Stimulated activated CD4-positive, alpha-beta T cell treated with anti-CD3 and anti-CD28 coated beads, Interleukin-1b, Interleukin-23, amount 100 ng/mL, for 48 hours (primary cell): ENCODE data around the gene CFAP74.
"Not testable (repeated sequence)": the region's sequence is repeated elsewhere in the genome, so short reads cannot be mapped to it uniquely, and the experiment has no call there.

Experiments
- DNase-seq: peaks from one replicate; pipeline ENCODE4 v3.0.0-alpha.2; 2020

The CFAP74 gene

DNA sequence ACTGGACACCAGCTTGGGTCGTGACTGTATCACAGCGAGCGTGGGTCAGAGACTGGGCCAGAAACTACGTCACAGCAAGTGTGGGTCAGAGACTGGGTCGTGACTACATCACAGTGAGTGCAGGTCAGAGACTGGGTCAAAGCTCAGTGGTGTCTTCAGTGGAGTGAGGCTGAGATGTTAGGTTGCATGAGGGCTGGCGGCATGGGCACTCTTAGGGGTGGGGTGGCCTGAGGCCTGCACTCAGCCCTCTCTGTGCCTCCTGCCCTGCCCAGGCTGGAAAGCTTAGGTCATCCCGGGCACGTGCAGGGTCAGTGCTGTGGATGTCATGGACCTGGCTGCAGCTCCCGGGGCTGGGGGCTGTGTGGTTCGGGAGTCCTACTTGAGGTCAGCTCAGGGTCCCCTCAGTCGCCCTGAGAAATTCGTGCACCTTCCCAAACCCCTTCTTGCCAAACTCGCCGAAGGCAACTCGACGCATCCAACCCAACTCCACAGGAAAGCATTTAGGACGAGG, 19.0 kb downstream of the CFAP74 start:
- DNase-seq: no peak

DNA sequence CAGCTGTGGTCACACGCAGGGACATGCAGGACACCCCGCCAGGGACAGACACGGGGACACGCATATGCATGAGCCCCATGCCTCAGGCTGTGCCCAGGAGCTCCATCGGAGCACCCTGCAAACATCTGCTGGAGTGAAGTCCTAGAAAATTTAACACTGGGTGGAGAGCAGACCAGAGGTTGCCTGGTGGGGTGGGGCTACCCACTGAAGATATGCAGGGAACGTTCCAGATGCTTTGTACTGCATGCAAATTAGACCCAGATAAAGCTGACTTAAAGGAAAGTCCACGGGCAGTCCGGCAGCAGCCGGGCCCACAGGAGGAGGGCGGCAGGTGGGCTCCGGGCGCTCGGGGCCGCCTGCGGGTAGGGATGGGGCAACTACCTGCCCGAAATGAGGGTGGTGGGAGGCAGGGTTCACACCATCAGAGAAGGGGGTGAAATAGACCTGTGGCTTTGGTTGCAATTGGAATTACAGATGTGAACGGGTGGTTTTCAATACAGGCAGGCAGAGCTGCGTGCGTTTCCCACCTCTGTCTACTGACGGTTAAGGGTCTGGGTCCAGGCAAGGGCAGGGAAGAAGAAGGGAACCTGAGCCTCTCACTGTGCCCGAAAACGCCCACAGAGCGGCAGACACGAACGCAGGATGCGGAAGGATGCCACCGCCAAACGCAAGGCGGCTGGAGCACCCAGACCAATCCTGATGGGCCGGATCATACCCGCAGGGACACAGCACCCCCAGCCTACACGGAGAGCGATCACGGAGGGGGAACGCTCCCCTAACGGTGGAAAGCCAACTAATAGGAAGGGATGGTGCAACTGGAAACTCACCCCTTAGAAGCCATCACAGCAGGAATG, 21.0 kb downstream of the CFAP74 start:
- no peak for DNase-seq

DNA sequence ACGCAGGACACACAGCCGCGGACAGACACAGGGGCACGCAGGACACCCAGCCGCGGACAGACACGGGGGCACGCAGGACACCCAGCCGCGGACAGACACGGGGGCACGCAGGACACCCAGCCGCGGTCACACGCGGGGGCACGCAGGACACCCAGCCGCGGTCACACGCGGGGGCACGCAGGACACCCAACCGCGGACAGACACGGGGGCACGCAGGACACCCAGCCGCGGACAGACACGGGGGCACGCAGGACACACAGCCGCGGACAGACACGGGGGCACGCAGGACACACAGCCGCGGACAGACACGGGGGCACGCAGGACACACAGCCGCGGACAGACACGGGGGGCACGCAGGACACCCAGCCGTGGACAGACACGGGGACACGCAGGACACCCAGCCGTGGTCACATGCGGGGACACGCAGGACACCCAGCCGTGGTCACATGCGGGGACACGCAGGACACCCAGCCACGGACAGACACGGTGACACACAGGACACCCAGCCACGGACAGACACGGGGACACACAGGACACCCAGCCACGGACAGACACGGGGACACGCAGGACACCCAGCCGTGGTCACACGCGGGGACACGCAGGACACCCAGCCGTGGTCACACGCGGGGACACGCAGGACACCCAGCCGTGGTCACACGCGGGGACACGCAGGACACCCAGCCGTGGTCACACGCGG, 21.8 kb downstream of the CFAP74 start:
- DNase-seq: not testable (repeated sequence)

- DNase-seq: no peak
Observed at GRCh38 chr1:1981142-1981500, 22.5 kb downstream of the CFAP74 start.

DNA sequence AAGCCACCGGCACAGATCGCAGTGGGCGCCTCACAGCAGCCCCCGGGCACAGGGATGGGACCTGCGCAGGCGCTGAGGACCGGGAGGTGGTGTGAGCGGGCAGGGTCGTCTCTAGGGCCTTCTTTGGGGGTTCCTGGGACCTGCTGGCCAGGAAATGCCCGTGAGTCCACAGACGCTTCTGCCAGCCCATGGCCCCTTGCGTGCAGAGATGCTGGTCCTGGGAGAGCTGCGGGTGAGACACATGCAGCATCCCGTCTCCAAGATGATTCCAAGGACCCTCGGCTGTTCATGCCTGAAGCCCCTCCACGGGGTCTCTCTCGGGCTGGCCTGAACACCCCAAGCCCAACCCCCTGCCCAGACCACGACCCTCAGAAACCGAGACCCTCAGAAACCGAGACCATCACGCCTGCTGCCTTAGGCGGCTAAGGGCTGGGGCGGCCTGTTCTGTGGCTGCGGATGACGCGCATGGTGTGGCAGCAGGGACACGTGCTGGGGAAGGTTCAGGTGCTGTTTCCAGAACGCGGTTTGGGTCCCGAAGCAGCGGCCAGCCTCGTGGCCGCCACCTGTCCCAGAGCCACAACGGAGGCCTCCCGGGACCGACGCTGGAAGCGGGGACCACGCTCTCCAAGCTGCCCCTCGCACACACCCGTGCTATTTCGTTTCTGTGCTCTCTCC, 23.0 kb downstream of the CFAP74 start:
- no peak for DNase-seq

DNA sequence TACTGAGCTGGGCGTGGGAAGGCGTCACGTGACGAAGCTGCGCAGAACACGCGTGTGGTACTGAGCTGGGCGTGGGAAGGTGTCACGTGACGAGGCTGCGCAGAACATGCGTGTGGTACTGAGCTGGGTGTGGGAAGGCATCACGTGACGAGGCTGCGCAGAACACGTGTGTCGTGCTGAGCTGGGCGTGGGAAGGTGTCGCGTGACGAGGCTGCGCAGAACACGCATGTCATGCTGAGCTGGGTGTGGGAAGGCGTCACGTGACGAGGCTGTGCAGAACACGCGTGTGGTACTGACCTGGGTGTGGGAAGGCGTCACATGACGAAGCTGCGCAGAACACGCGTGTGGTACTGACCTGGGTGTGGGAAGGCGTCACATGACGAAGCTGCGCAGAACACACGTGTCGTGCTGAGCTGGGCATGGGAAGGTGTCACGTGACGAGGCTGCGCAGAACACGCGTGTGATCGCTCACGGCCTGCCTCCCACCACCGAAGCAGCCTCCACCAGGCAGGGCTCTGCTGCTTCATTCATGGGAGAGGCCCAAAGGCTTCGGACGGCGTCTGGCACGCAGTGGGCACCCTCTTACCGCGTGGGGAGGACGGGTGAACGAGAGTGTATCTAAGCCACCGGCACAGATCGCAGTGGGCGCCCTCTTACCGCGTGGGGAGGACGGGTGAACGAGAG, 24.0 kb downstream of the CFAP74 start:
- DNase-seq: no peak

GRCh38 chr1:1978690-1979481, 24.7 kb downstream of the CFAP74 start:
- not testable (repeated sequence) for DNase-seq

- DNase-seq: no peak
Observed at GRCh38 chr1:1978108-1978507, 25.5 kb downstream of the CFAP74 start.

GRCh38 chr1:1976031-1976430, 27.6 kb downstream of the CFAP74 start:
- no peak for DNase-seq

- no peak for DNase-seq
Observed at GRCh38 chr1:1975535-1975934, 28.1 kb downstream of the CFAP74 start.

DNA sequence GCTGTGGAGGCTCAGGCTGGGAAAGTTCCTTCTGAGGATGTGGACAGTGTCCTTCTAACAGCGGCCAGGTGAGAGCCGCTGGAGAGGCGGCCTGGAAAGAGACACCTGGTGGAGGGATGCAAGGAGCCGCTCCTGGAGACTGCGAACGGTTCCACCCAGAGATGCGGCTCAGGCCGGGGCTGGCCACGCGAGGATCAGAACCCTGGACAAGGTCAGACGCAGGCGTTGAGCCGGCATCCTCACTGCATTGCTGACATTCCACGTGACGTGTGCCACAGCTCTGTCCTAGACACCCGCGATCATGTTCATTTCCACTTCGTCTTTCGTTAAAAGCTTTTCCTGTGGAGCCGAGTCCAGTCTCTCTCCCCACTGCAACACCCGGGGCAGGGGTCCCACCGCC, 28.8 kb downstream of the CFAP74 start:
- DNase-seq: no peak

- no peak for DNase-seq
Observed at GRCh38 chr1:1973716-1974642, 29.6 kb downstream of the CFAP74 start.

DNA sequence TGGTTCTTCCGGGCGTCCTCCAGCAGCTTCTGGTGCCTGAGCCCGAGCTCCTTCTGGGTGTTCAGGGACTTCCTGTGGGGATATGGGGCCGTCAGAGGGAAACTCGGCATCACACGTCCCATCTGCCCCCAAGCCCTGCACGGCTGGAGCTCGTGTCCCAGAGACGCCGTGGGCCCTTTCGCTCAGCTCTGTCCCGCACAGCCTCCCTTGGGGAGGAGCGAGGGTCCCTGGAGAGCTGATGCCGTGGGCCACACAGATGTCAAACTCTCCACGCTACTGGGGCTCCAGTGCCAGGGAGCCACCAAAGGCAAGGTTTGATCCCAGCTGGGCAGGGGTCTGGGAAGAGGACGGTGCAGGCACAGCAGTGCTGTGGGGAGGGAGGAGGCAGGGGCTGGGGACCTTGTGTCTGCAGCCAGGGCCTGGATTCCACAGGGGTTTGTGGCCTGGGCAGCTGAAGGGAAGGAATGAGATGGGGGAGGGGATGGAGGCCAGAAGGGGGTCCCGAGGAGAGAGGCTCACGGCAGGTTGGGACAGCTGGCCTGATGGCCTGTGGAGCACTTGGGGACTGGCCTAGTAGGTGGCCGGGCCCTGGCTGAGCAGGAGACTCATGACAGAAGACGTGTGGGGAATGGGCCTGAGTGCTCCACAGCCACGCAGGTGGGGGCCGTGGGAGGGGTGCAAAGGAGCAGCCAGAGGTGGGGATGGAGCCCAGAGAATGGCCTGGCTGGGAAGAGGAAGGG, 30.4 kb downstream of the CFAP74 start:
- no peak for DNase-seq

DNA sequence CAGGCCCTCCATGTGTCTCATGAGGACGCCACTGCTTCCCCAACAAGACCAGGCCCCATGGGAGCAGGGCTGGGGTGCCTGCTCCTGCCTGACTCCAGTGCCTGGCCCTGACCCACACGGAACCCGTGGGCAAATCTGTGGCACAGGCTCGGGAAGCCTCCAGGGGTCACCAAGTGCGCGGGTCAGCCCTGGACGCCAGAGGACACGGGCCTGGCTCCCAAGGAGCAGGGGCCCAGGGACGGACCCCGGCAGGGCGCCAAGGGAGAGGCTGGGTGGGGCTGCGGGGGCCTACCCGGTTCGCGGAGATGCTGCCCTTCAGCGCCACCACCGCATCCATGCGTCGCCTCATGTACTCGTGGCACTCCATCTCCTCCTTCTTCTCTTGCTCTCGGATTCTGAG, 31.9 kb downstream of the CFAP74 start:
- no peak for DNase-seq

DNA sequence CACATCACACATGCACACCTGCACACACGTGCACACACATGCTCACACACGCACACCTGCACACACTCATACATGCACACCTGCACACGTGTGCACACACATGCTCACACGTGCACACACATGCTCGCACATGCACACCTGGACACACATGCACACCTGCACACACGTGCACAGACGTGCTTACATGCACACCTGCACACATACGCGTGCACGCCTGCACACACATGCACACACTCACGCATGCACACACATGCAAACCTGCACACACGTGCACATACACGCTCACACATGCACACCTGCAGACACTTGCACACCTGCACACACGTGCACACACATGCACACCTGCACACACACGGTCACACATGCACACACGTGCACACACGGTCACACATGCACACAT, 32.6 kb downstream of the CFAP74 start:
- DNase-seq: no peak

GRCh38 chr1:1969953-1970716, 33.5 kb downstream of the CFAP74 start:
- DNase-seq: no peak

- DNase-seq: no peak
Observed at GRCh38 chr1:1969505-1969900, 34.1 kb downstream of the CFAP74 start.

DNA sequence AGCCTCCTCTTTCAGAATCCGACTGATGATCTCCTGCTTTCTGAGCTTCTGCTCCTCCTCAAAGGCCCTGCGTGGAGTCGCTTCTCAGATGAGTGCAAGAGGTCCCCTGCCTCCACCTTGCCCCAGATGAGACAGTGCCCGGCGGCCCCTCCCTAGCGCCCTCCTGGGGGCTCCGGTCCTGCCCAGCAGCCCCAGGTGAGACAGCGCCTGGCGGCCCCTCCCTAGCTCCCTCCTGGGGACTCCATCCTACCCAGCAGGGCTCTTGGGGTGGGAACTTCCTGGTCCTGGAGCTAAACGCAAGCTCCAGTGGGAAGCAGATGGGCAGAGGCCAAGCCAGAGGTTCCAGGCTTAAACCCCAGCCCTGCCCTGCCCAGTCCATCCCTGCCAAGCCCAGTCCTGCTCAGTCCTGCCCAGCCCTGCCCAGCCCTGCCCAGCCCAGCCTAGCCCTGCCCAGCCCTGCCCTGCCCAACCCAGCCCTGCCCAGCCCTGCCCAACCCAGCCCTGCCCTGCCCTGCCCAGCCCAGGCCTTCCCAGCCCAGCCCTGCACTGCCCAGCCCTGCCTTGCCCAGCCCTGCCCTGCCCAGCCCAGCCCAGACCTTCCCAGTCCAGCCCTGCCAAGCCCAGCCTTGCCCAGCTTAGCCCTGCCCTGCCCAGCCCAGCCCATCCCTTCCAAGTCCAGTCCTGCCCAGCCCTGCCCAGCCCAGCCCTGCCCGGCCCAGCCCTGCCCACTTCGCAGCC, 34.6 kb downstream of the CFAP74 start:
- no peak for DNase-seq

DNA sequence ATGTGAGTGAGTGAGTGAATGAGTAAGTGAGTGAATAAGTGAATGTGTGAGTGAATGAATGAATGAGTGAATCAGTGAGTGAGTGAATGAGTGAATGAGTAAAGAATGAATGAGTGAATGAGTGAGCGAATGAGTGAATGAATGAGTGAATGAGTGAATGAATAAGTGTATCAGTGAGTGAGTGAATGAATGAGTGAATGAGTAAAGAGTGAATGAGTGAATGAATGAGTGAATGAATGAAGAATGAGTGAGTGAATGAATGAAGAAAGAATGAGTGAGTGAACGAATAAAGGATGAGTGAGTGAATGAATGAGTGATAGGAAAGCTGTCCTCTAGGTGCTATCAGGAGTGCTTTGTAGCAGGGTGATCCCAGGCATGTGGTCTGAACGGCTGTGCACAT, 35.7 kb downstream of the CFAP74 start:
- DNase-seq: no peak
